NCI-H187 treated with DMSO at 0.1 percent for 48 hours (cell line): ENCODE measurements around the gene ZNF557.
A peak's percentile ranks its signal among the peaks of the same experiment; 100 is the strongest.

Experiments used
- DNase-seq: peaks from one replicate; lab custom pipeline; 2025; lab: John Stamatoyannopoulos, UW

Gene ZNF557

GRCh38 chr19:7074705-7075282 is 5.3 kb downstream of the ZNF557 start:
- DNase-seq, result no peak

- DNase-seq, result no peak
Observed at GRCh38 chr19:7076151-7076550, 6.6 kb downstream of the ZNF557 start.

GRCh38 chr19:7078008-7078407 is 8.5 kb downstream of the ZNF557 start:
- DNase-seq, result no peak

GRCh38 chr19:7083076-7083956 is 13.8 kb downstream of the ZNF557 start:
- DNase-seq, result no peak

- DNase-seq, result no peak
Observed at GRCh38 chr19:7088999-7089398, 19.5 kb downstream of the ZNF557 start.

- no peak for DNase-seq
Observed at GRCh38 chr19:7098096-7098495, 28.6 kb downstream of the ZNF557 start.

GRCh38 chr19:7098701-7099596 is 29.4 kb downstream of the ZNF557 start:
- peak; percentile 39 for DNase-seq

- DNase-seq, result no peak
Observed at GRCh38 chr19:7099597-7099921, 30.1 kb downstream of the ZNF557 start.

GRCh38 chr19:7101498-7102253 is 32.2 kb downstream of the ZNF557 start:
- no peak for DNase-seq

- DNase-seq, result no peak
Observed at GRCh38 chr19:7104747-7105447, 35.4 kb downstream of the ZNF557 start.

GRCh38 chr19:7106711-7107657 is 37.5 kb downstream of the ZNF557 start:
- DNase-seq, result no peak

GRCh38 chr19:7109678-7110289 is 40.3 kb downstream of the ZNF557 start:
- no peak for DNase-seq

- DNase-seq, result no peak
Observed at GRCh38 chr19:7112675-7113074, 43.2 kb downstream of the ZNF557 start.

- DNase-seq, result no peak
Observed at GRCh38 chr19:7113233-7113632, 43.7 kb downstream of the ZNF557 start.

- DNase-seq, result no peak
Observed at GRCh38 chr19:7115721-7116120, 46.2 kb downstream of the ZNF557 start.

- no peak for DNase-seq
Observed at GRCh38 chr19:7117248-7117647, 47.7 kb downstream of the ZNF557 start.

GRCh38 chr19:7119582-7119981 is 50.1 kb downstream of the ZNF557 start:
- DNase-seq, result no peak

- no peak for DNase-seq
Observed at GRCh38 chr19:7120499-7120898, 51.0 kb downstream of the ZNF557 start.

GRCh38 chr19:7122701-7123100 is 53.2 kb downstream of the ZNF557 start:
- no peak for DNase-seq

- no peak for DNase-seq
Observed at GRCh38 chr19:7124782-7125181, 55.3 kb downstream of the ZNF557 start.
